OCI-LY1 (cell line): ENCODE data around the gene GALNT1.
"Not testable (repeated sequence)": the region's sequence is repeated elsewhere in the genome, so short reads cannot be mapped to it uniquely, and the experiment has no call there.

Experiments
- H2AFZ ChIP-seq: fragments of 200-600 bp; sonication (generic), shearing (Covaris generic); 2 replicates; pipeline ENCODE4 v1.6.0; 2014; ENCODE audit warnings: antibody characterized with exemption, mild to moderate bottlenecking, low read length
- H3F3A ChIP-seq: fragments of 200-600 bp; sonication (generic), shearing (Covaris generic); 2 replicates; pipeline ENCODE4 v1.6.0; 2014; ENCODE audit warnings: mild to moderate bottlenecking, antibody characterized with exemption, low read length, moderate library complexity; ENCODE audit not compliant: insufficient read depth
- H3K27ac ChIP-seq: fragments of 200-600 bp; sonication (generic); 2 replicates; pipeline ENCODE4 v1.5.1; 2014; ENCODE audit warnings: low read length, mixed run types, mild to moderate bottlenecking, low read depth; ENCODE audit not compliant: poor library complexity, severe bottlenecking
- H3K27me3 ChIP-seq: fragments of 200-600 bp; sonication (generic); 2 replicates; pipeline ENCODE4 v1.6.0; 2014; ENCODE audit warnings: antibody characterized with exemption, mild to moderate bottlenecking, low read length, moderate library complexity; ENCODE audit not compliant: insufficient read depth
- H3K36me3 ChIP-seq: fragments of 200-600 bp; sonication (generic); 2 replicates; pipeline ENCODE4 v1.6.1; 2014; ENCODE audit warnings: mild to moderate bottlenecking, antibody characterized with exemption, low read length, moderate library complexity, mixed read lengths; ENCODE audit not compliant: insufficient read depth
- H3K4me1 ChIP-seq: fragments of 200-600 bp; sonication (generic); 2 replicates; pipeline ENCODE4 v1.5.1; 2014; ENCODE audit warnings: mild to moderate bottlenecking, low read length, moderate library complexity; ENCODE audit not compliant: insufficient read depth, severe bottlenecking
- H3K4me2 ChIP-seq: fragments of 200-600 bp; sonication (generic), shearing (Covaris generic); 2 replicates; pipeline ENCODE4 v1.6.1; 2014; ENCODE audit warnings: low read length
- H3K4me3 ChIP-seq: fragments of 200-600 bp; sonication (generic); 2 replicates; pipeline ENCODE4 v1.5.1; 2014; ENCODE audit warnings: low read length, low read depth, mild to moderate bottlenecking, mixed read lengths; ENCODE audit not compliant: poor library complexity, severe bottlenecking
- H3K79me2 ChIP-seq: fragments of 200-600 bp; shearing (Covaris generic); 2 replicates; pipeline ENCODE4 v1.6.1; 2016; ENCODE audit warnings: mixed run types, low read length, mixed read lengths; ENCODE audit not compliant: insufficient read depth
- H3K9ac ChIP-seq: fragments of 200-600 bp; sonication (generic), shearing (Covaris generic); 2 replicates; pipeline ENCODE4 v1.6.1; 2014; ENCODE audit warnings: mild to moderate bottlenecking, low read length, mixed read lengths
- H3K9me2 ChIP-seq: fragments of 200-600 bp; sonication (generic), shearing (Covaris generic); 2 replicates; pipeline ENCODE4 v1.6.1; 2014; ENCODE audit warnings: low read depth, mild to moderate bottlenecking, low read length, mixed read lengths
- H3K9me3 ChIP-seq: fragments of 200-600 bp; shearing (Covaris generic); 2 replicates; pipeline ENCODE4 v1.6.1; 2014; ENCODE audit warnings: low read length, mixed read lengths
- H4K20me1 ChIP-seq: fragments of 200-600 bp; sonication (generic), shearing (Covaris generic); 2 replicates; pipeline ENCODE4 v1.6.0; 2016; ENCODE audit warnings: mild to moderate bottlenecking, low read length; ENCODE audit not compliant: insufficient read depth
- EZH2 ChIP-seq: fragments of 200-600 bp; sonication (generic), shearing (Covaris generic); IDR thresholded peaks from 2 replicates; pipeline ENCODE4 v1.8.0; 2017; ENCODE audit warnings: borderline replicate concordance, mixed run types, mild to moderate bottlenecking, antibody characterized with exemption, low read length, moderate library complexity, mixed read lengths
- TF ChIP-seq, protein P1 (sequence below): fragments of 200-600 bp; sonication (generic), shearing (Covaris generic); IDR thresholded peaks from 2 replicates; pipeline ENCODE4 v1.5.1; 2017; ENCODE audit warnings: mild to moderate bottlenecking, antibody characterized with exemption, low read length, moderate library complexity, mixed read lengths

The GALNT1 gene

DNA sequence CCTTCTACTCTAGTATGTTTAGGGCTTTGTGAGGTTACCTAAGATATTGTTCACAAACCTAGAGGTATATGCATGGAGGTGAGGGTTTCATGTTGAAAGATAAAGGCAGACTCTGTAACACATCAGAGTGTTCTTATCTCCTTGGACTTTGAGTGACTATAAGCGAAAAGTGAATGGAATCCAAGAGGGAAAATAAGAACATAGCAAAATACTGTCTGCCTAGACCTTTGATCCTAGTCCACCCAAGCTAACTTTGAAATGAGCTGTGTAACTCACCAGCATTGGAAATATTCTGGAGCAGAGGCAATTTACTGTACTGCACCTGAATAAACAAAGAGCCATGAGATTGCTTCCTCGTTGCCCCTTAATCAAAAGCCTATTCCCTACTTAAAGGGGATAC is 28.2 kb upstream of the GALNT1 start:
- no peak for TF ChIP-seq EZH2
- TF ChIP-seq, protein P1, sequence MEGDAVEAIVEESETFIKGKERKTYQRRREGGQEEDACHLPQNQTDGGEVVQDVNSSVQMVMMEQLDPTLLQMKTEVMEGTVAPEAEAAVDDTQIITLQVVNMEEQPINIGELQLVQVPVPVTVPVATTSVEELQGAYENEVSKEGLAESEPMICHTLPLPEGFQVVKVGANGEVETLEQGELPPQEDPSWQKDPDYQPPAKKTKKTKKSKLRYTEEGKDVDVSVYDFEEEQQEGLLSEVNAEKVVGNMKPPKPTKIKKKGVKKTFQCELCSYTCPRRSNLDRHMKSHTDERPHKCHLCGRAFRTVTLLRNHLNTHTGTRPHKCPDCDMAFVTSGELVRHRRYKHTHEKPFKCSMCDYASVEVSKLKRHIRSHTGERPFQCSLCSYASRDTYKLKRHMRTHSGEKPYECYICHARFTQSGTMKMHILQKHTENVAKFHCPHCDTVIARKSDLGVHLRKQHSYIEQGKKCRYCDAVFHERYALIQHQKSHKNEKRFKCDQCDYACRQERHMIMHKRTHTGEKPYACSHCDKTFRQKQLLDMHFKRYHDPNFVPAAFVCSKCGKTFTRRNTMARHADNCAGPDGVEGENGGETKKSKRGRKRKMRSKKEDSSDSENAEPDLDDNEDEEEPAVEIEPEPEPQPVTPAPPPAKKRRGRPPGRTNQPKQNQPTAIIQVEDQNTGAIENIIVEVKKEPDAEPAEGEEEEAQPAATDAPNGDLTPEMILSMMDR = no peak
- H3K27me3 ChIP-seq = no peaks in the 10 kb centered on the region
- no peak overlapping the region for H2AFZ ChIP-seq
- H3K27ac ChIP-seq = no peak overlapping the region
- H3K4me3 ChIP-seq = no peak overlapping the region
- H3K36me3 ChIP-seq = no peaks in the 10 kb centered on the region
- H3K9ac ChIP-seq = no peak overlapping the region
- H3F3A ChIP-seq = no peaks in the 10 kb centered on the region
- H4K20me1 ChIP-seq = no peaks in the 10 kb centered on the region
- no peaks in the 10 kb centered on the region for H3K9me2 ChIP-seq
- no peaks in the 10 kb centered on the region for H3K4me1 ChIP-seq
- H3K79me2 ChIP-seq = no peaks in the 10 kb centered on the region
- H3K9me3 ChIP-seq = no peaks in the 10 kb centered on the region
- H3K4me2 ChIP-seq = no peak overlapping the region

DNA sequence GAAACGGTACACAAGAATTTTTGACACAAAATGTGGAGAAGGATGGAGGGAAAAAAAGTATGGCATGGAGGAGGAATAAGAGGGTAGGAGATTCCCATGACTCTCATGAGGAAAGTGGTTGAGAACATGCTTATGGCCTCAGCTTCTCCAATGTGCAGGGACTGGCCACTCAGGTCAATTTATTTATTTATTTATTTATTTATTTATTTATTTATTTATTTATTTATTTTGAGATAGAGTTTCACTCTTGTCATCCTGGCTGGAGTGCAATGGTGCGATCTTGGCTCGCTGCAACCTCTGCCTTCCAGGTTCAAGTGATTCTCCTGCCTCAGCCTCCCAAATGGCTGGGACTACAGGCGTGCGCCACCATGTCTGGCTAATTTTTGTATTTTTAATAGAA is 26.0 kb upstream of the GALNT1 start:
- H3K27me3 ChIP-seq, H2AFZ ChIP-seq, H3K9me2 ChIP-seq, H3K4me2 ChIP-seq, H3K36me3 ChIP-seq, H3K79me2 ChIP-seq, H4K20me1 ChIP-seq, H3F3A ChIP-seq, H3K4me1 ChIP-seq, H3K9me3 ChIP-seq, H3K27ac ChIP-seq, H3K4me3 ChIP-seq, H3K9ac ChIP-seq: not testable (repeated sequence)

DNA sequence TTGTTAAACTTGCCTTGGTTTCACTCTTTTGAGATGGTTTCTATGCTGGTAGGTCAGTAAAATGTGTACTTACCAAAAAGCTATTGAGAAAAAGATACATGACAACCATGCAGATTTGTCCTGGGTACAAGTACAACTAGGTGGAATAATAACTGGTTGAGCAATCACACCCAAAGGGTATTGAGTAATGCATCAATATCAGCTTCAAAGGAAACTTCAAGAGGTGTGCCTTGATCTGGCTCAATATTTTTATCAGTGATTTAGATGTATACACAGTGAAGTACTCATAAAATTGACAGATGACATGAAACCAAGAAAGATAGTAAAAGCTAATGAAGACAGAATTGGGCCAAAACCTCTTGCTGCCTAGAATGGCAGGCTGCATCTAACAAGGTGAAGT is 21.7 kb upstream of the GALNT1 start:
- Histone ChIP-seq H3K9ac (no peak overlapping the region), H3F3A (no peaks in the 10 kb centered on the region), H3K36me3 (no peaks in the 10 kb centered on the region), H4K20me1 (no peaks in the 10 kb centered on the region), H3K79me2 (no peaks in the 10 kb centered on the region), H2AFZ (no peak overlapping the region), H3K27ac (no peak overlapping the region), H3K9me2 (no peaks in the 10 kb centered on the region), H3K27me3 (peaks cover 8% of the 10 kb centered on the region), H3K4me2 (no peak overlapping the region), H3K9me3 (no peaks in the 10 kb centered on the region), H3K4me3 (no peak overlapping the region), H3K4me1 (no peaks in the 10 kb centered on the region)
- TF ChIP-seq, protein P1 = no peak
- TF ChIP-seq EZH2 = no peak

DNA sequence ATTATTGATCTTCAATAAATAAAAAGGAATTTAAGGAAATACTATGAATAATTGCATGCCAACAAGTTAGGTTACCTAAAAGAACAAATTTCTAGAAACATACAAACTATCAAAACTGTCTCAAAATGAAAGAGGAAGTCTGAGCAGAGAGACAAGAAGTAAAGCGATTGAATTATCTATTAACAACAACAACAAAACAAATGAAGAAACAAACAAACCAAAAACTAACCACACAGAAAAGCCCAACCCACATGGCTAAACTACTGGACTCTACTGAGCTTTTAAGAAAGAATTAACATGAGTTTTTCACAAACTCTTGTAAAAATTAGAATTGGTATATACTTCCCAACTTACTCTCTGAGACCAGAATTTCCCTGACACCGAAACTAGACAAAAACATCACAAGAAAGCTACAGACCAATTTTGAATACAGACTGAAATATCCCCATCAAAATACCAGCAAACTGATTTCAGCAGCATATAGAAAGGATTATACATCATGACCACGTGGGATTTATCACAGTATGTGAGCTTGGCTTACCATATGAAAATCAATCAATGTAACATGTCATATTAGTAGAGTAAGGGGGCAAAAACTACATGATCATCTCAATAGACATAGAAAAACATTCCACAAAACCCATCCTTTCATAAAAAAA is 16.6 kb upstream of the GALNT1 start:
- Histone ChIP-seq H4K20me1 (no peaks in the 10 kb centered on the region), H3K4me2 (no peak overlapping the region), H2AFZ (no peak overlapping the region), H3K27me3 (no peaks in the 10 kb centered on the region), H3K4me1 (no peaks in the 10 kb centered on the region), H3K79me2 (no peaks in the 10 kb centered on the region), H3K36me3 (no peaks in the 10 kb centered on the region), H3F3A (no peaks in the 10 kb centered on the region), H3K9me2 (no peaks in the 10 kb centered on the region), H3K9me3 (no peaks in the 10 kb centered on the region), H3K9ac (no peak overlapping the region), H3K27ac (no peak overlapping the region), H3K4me3 (no peak overlapping the region)
- no peak for TF ChIP-seq EZH2
- TF ChIP-seq, protein P1 = no peak
